IgD-negative memory B cell (primary cell): ENCODE measurements around the gene DNMBP. TPM values are rescaled to one million over a fixed set of nuclear protein-coding genes. Genes with fewer than 3 reads are reported as not detected.
A peak's percentile ranks its signal among the peaks of the same experiment; 100 is the strongest.

ENCODE experiments used
- H3K27ac Mint-ChIP-seq, 3 donors: one replicate each; pipeline ENCODE4 v1.8.0; 2020 to 2022; ENCODE audit warnings: mild to moderate bottlenecking in 3 of 3, mixed read lengths in 3 of 3, moderate library complexity in 1 of 3
- H3K27me3 Mint-ChIP-seq: one replicate; pipeline ENCODE4 v1.8.0; 2021; ENCODE audit warnings: mixed read lengths
- H3K36me3 Mint-ChIP-seq: one replicate; pipeline ENCODE4 v1.8.0; 2020; ENCODE audit warnings: mild to moderate bottlenecking, mixed read lengths
- H3K4me1 Mint-ChIP-seq, 3 donors: one replicate each; pipeline ENCODE4 v1.8.0; 2020 to 2022; ENCODE audit warnings: mixed read lengths in 3 of 3, mild to moderate bottlenecking in 1 of 3
- H3K4me3 Mint-ChIP-seq, 4 donors: one replicate each; pipeline ENCODE4 v1.8.0; 2020 to 2022; ENCODE audit warnings: mild to moderate bottlenecking in 4 of 4, mixed read lengths in 4 of 4, moderate library complexity in 3 of 4
- H3K9me3 Mint-ChIP-seq, 3 donors: one replicate each; pipeline ENCODE4 v1.8.0; 2020 to 2021; ENCODE audit warnings: mixed read lengths in 3 of 3, mild to moderate bottlenecking in 1 of 3
- polyA plus RNA-seq: library from polyadenylated mRNA; unstranded; fragments of 300-500 nt; fragmentation: Illumina TruSeq; gene quantifications from one replicate; pipeline ENCODE4 v1.2.3, GENCODE V29; 2021

Gene DNMBP
- polyA plus RNA-seq, 1 donor from 2014 or later, result 3.5 TPM

DNA sequence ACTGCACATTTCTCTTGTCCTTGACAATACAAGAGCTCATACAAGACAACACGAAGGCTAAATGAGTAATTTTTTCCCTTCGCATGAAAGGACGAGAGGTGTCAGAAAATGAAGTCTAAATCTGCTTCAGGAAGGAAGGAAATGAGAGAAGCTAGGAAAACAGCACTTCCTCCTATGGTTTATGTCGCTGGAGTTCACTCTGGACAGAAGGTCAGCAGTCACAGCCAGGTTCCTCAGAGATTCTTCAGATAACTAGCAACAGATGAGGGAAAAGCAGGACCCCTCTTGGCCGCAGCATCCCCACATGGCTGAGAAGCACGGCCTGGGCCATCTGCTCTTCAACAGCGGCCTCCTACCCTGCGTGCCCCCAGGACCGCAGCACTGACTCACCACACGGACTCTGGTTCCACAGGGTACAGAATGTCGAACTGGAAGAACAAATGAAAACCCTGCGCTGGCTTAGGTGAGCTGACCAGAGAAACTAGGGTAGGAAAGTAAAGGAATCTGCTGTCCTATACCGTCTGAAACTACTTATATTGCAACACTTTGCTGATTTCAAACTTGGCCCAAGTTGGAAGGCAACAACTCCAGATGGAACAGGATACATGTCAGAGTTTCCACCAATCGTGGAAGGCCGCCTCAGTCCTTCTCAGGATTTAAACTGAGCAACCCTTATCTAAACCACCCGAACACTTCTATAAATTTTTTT lies 26.3 kb downstream of the DNMBP start:
- Mint-ChIP-seq H3K27me3 (no peaks in the 10 kb centered on the region), H3K9me3 (no peaks in the 10 kb centered on the region), H3K4me3 (peak overlapping the region; percentile 15 to 65 (median 46))

DNA sequence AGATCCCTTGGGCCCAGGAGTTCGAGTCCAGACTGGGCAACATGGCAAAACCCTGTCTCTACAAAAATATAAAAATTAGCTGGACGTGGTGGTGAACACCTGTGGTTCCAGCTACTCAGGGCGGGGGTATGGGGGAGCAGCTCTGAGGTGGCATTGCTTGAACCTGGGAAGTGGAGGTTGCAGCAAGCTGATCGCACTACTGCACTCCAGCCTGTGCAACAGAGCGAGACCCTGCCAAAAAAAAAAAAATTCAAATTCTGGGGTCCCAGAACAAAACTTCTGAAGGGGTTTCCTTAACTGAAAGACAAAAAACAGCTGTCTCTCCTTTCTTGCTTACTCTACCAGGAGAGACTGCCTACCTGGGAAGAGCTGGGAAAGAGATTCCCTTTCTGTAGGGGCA lies 27.0 kb downstream of the DNMBP start:
- Mint-ChIP-seq H3K27ac (peak overlapping the region in 2 of 3 donors; percentile 39 to 70), H3K9me3 (no peaks in the 10 kb centered on the region), H3K4me1 (peaks cover 32 to 40% (median 33%) of the 10 kb centered on the region in 3 donors), H3K36me3 (peaks cover 3% of the 10 kb centered on the region), H3K27me3 (no peaks in the 10 kb centered on the region), H3K4me3 (peak overlapping the region in 1 of 4 donors; percentile 49)

More for the DNA sequence above, 26.3 kb downstream of the DNMBP start:
- Mint-ChIP-seq H3K4me1 (peaks cover 32 to 43% (median 37%) of the 10 kb centered on the region in 3 donors), H3K27ac (peak overlapping the region in 2 of 3 donors; percentile 39 to 70), H3K36me3 (peaks cover 3% of the 10 kb centered on the region)

DNA sequence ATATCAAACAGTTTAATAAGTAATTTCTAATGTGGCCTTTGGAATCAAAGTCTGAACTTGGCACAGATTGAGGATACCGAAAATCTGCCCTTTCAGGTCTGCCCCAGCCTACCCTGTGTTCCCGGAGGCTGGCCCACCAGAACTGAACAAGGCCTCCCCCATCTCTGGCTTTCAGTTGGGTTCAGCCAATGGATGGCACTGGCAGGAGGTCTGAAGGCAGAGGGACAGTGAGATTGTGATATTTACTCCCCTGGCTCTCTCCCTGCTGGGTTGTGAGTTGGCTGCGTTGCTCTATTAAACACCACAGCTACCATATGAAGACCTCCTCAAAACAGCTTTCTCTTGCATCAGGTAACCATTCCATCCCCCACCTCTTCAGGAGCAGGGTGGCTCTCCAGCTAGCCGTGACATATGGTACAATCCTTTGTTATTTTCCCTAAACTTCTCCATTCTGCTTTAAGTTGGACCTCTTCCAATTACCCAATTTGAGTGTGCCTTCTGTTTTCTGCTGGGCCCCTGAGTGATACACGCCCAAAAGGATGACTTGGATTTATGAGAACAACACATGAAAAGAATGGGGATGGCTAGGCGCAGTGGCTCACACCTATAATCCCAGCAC lies 28.1 kb downstream of the DNMBP start:
- Mint-ChIP-seq H3K4me3 (peak overlapping the region in 1 of 4 donors; percentile 59), H3K4me1 (peaks cover 29 to 46% (median 33%) of the 10 kb centered on the region in 3 donors), H3K36me3 (peaks cover 3% of the 10 kb centered on the region), H3K27me3 (no peaks in the 10 kb centered on the region), H3K27ac (peak overlapping the region in 1 of 3 donors; percentile 73), H3K9me3 (no peaks in the 10 kb centered on the region)

DNA sequence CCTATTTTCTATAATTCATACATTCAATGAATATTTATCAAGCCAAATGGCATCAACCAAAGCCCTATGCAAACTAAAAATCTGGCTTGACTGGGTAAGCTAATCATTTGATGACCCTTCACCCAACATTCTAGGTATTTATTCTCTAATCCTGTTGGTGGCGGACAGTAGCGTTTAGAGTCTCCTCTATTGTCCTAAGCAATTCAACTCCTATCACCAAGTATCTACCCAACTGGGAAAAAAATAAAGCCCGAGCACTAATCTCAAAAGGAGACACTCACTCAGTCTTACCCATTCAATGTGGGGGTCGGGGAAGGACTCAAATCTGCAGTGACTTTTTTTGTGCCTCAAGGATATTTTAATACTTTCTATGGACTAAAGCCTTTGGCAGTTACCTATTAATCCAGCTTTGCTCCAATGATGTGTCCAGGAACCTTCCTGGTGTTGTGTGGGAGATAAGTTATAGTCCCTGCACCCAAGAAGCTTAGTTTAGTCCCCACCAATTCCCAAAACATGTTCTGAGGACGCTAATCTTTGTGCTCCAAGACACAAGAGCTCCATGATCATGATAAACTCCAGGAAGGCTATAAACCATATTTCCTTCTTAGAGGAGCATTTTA lies 30.6 kb downstream of the DNMBP start:
- peaks cover 4% of the 10 kb centered on the region for H3K36me3 Mint-ChIP-seq
- H3K4me3 Mint-ChIP-seq, result no peak overlapping the region
- no peaks in the 10 kb centered on the region for H3K9me3 Mint-ChIP-seq
- H3K4me1 Mint-ChIP-seq, result peaks cover 33 to 47% (median 41%) of the 10 kb centered on the region in 3 donors
- no peak overlapping the region for H3K27ac Mint-ChIP-seq
- no peaks in the 10 kb centered on the region for H3K27me3 Mint-ChIP-seq

DNA sequence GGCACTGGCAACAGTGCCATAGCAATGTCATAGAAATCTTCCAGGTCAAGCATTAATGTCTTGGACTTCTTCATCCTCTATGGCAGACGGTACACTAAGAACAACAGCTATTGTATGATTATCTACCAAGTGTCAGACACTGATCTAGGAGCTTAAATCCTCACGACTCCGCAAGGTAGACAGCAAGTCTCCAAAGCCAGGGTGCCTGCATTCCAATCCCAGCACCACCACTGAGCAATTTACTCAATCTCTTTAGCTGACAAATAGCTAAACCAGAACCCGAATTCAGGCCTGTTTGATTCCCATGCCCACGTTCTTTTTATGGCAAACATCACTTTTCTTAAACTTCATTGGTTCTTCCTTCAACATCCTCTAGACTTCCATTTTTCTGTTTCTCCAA lies 31.8 kb downstream of the DNMBP start:
- Mint-ChIP-seq H3K4me1 (peaks cover 24 to 36% (median 34%) of the 10 kb centered on the region in 3 donors), H3K27ac (peak overlapping the region in 1 of 3 donors; percentile 40), H3K9me3 (no peaks in the 10 kb centered on the region), H3K36me3 (peaks cover 5% of the 10 kb centered on the region), H3K4me3 (no peak overlapping the region), H3K27me3 (no peaks in the 10 kb centered on the region)

DNA sequence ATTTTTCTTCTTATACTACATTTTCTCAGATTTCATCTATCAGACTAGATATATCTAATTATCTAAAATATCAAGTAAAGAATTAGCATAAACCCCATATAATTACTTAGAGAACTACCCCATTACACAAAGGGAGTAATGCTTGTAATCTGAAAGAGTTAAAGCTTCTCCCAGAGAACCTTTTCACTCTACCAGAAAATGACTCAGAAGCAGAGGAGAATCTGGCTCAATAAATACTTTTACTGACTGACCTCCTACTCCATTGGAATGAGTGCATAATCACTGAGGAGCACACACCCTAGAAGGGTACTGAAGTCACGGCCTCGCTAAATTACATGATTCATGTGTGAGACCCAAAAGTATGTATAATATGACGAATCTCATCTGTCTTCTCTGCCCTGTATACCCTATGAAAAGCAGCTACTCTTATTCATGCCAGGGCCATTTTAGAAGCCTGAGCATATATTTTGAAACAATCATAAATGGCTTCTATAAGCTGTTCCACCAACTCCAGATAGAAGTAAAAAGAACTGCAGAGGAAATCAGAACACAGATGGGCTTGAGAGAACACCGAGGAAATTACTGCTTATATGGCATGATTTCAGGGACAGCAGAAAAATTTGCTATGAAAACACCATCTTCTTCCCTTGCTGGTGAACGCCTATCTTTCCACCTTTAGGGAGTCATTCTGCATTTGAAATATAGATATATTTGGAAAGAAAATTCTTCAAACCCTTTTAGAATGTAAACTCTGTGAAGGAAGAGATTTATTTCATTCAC lies 32.7 kb downstream of the DNMBP start:
- Mint-ChIP-seq H3K27ac (no peak overlapping the region), H3K4me3 (no peak overlapping the region), H3K36me3 (peaks cover 5% of the 10 kb centered on the region), H3K9me3 (no peaks in the 10 kb centered on the region), H3K4me1 (peaks cover 22 to 36% (median 33%) of the 10 kb centered on the region in 3 donors), H3K27me3 (no peaks in the 10 kb centered on the region)

DNA sequence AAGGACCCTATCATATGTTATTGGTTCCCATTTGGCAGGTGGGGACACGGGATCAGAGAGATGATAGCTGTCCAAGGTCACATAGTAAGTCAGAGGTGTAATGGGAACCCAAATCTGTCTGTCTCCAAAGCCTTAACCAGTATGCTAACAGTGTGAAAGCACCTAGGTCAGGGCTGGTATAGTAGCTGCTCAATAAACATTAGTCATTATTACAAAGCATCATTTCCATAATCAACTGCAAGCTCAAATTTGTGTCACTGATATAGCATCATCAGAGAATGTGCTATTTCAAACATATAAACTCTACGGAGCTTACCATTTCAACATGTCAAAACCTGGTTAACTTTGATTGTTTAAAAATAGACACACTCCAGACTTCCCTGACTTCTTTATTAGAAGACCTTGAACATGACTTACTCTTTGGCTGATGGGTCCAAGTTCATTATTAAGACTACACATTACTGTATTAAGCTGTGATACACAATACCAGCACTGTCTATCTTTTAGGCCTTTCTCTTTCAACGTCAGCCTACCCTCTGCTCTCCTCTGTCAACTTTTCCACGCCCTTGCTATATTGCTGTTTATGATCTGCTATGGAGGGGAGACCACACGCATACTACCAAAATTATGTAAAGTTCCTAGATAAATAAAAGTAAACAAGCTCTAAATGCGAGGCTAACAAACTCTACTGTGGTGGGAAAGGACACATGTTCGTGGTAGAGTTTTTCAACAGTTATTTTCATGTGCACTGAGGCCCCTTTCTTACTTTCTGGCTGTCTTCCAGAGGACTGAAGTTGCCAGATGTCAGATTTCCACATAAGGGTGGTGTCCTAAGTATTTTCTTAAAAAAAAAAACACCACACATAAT lies 33.6 kb downstream of the DNMBP start:
- H3K9me3 Mint-ChIP-seq, result no peaks in the 10 kb centered on the region
- no peak overlapping the region for H3K4me3 Mint-ChIP-seq
- peaks cover 8% of the 10 kb centered on the region for H3K36me3 Mint-ChIP-seq
- H3K27me3 Mint-ChIP-seq, result no peaks in the 10 kb centered on the region
- H3K4me1 Mint-ChIP-seq, result peaks cover 19 to 40% (median 27%) of the 10 kb centered on the region in 3 donors
- peak overlapping the region in 2 of 3 donors; percentile 10 to 12 for H3K27ac Mint-ChIP-seq

DNA sequence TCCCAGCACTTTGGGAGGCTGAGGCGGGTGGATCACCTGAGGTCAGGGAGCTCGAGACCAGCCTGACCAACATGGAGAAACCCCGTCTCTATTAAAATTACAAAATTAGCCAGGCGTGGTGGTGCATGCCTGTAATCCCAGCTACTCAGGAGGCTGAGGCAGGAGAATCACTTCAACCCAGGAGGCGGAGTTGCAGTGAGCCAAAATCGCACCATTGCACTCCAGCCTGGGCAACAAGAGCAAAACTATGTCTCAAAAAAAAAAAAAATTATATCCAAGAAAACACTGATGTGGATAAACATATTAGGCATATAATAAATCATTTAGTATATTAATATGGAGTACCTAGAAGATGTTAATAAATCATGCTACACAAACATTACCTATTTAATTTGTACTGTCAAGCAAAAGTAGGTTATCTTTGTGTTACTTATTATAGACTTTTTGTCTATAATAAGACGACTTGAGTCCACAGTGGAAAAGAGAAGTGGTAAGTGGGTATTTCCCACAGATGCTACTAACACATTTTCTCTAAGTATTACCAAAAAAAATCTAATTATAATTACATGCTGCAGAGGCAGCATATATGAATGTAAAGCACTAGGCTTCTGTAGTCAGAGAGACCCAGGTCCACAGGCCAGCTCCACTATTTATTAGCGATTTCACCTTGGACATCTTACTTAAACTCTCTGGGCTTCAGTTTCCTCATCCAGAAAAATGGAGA lies 34.5 kb downstream of the DNMBP start:
- Mint-ChIP-seq H3K4me3 (peak overlapping the region in 1 of 4 donors; percentile 60), H3K27ac (peak overlapping the region in 1 of 3 donors; percentile 10), H3K4me1 (peaks cover 17 to 35% (median 24%) of the 10 kb centered on the region in 3 donors), H3K9me3 (no peaks in the 10 kb centered on the region), H3K27me3 (no peaks in the 10 kb centered on the region), H3K36me3 (peaks cover 10% of the 10 kb centered on the region)

DNA sequence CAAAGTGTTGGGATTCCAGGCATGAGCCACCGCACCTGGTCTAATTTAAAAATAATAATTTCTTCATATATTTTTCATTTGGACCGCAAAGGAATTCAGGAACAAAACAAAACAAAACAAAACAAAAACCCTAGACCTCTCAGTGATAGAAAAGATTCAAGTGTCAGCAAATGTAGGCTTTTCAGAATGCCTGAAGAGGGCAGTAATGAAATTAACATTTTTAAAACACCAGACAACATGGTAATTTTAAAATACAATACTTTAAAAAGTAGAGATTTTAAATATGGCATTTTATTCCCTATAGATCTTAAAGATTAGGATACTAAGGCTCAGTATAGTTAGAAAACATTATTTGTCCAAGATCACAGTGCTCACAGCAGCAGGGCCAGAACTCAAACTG lies 36.6 kb downstream of the DNMBP start:
- peak overlapping the region in 1 of 3 donors; percentile 31 for H3K27ac Mint-ChIP-seq
- no peaks in the 10 kb centered on the region for H3K9me3 Mint-ChIP-seq
- no peak overlapping the region for H3K4me3 Mint-ChIP-seq
- H3K27me3 Mint-ChIP-seq, result no peaks in the 10 kb centered on the region
- H3K4me1 Mint-ChIP-seq, result peaks cover 12 to 24% (median 16%) of the 10 kb centered on the region in 3 donors
- H3K36me3 Mint-ChIP-seq, result peaks cover 11% of the 10 kb centered on the region

DNA sequence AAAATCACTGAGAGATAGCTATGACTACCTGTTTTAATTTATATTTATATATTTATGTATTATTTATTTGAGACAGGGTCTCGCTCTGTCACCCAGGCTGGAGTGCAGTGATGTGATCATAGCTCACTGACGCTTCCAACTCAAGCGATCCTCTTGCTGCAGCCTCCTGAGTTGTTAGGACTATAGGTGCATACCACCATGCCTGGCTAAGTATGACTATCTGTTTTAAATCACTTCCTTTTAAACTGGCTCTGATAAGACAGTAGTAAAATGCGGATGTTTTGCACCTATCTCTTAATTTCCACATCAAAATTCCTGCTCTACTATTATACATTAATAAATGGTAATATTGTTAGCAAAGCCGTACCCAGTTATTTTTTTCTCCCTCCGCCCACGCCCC lies 41.8 kb downstream of the DNMBP start:
- no peaks in the 10 kb centered on the region for H3K27me3 Mint-ChIP-seq
- no peak overlapping the region for H3K4me3 Mint-ChIP-seq
- H3K27ac Mint-ChIP-seq, result no peak overlapping the region
- H3K4me1 Mint-ChIP-seq, result peaks cover 0 to 4% (median 1%) of the 10 kb centered on the region in 3 donors
- H3K36me3 Mint-ChIP-seq, result peaks cover 13% of the 10 kb centered on the region
- no peaks in the 10 kb centered on the region for H3K9me3 Mint-ChIP-seq

DNA sequence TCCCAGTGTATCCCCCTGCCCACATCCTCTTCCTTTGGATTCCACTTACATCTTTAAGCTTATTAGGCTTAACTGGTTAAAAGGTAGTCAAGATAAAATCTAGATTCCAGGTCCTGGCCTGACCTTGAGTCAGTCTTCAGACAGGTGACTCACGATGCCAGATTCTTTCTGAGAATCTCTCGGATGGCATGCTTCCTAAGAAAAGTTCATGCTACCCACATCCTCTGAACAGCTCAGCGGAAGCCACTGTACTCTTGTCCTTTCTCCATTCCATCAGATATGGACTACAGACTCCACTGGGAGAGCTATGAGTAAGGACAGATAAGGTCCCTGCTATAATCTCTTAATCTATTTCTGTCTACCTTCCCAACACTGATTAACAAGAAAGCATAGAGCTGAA lies 43.4 kb downstream of the DNMBP start:
- Mint-ChIP-seq H3K9me3 (no peaks in the 10 kb centered on the region), H3K27ac (no peak overlapping the region), H3K4me3 (no peak overlapping the region)

DNA sequence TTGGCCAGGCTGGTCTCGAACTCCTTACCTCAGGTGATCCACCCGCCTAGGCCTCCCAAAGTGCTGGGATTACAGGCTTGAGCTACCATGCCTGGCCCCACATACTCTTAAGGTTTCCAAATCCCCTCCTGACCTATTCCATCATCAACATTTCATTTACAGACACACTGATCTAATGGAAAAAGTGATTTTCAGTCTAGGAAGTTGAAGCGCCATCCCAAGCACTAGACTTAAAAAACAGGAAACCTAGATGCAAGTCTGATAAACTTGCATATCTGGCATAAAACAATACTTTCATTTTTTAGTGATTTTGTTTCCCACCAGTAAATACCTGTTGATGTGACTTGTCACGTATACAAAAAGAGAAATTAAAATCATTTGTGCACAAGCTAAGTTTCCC lies 44.0 kb downstream of the DNMBP start:
- no peaks in the 10 kb centered on the region for H3K9me3 Mint-ChIP-seq
- H3K4me1 Mint-ChIP-seq, result no peaks in the 10 kb centered on the region
- peaks cover 10% of the 10 kb centered on the region for H3K36me3 Mint-ChIP-seq
- H3K4me3 Mint-ChIP-seq, result no peak overlapping the region
- H3K27ac Mint-ChIP-seq, result no peak overlapping the region
- no peaks in the 10 kb centered on the region for H3K27me3 Mint-ChIP-seq

More for the DNA sequence above, 43.4 kb downstream of the DNMBP start:
- H3K36me3 Mint-ChIP-seq, result peaks cover 10% of the 10 kb centered on the region
- H3K4me1 Mint-ChIP-seq, result peaks cover 0 to 1% (median 0%) of the 10 kb centered on the region in 3 donors
- H3K27me3 Mint-ChIP-seq, result no peaks in the 10 kb centered on the region

DNA sequence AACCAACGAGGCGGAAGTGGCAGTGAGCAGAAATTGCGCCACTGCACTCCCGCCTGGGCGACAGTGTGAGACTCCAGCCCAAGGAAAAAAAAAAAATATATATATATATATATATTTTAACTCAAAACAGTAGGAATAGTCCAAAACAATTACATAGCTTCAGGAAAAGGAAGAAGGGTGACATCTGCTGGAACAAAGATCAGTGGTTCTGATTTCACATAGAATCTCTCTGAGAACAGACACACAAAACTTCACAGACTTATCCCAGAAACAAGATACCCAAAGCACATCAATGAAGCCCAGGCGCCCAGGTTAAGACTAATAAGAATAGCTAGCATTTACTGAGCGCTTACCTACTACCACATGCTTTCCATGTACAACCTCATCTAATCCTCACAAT lies 45.0 kb downstream of the DNMBP start:
- Mint-ChIP-seq H3K9me3 (no peaks in the 10 kb centered on the region), H3K27ac (peak overlapping the region in 1 of 3 donors; percentile 62), H3K27me3 (no peaks in the 10 kb centered on the region), H3K36me3 (peaks cover 4% of the 10 kb centered on the region), H3K4me3 (no peak overlapping the region), H3K4me1 (no peaks in the 10 kb centered on the region)
